GM18951 (cell line): ENCODE measurements around the gene FILIP1L.

Source experiments
- POLR2A ChIP-seq: IDR thresholded peaks from 4 replicates; pipeline ENCODE4 v1.6.1; 2011; ENCODE audit warnings: mild to moderate bottlenecking; ENCODE audit not compliant: insufficient read length, insufficient read depth; ENCODE audit errors: extremely low read depth
- in situ Hi-C: fragments of 300-500 bp; cut with MboI; formaldehyde crosslinking; loops from one replicate; pipeline ENCODE4 v1.12.0; 2022; ENCODE audit warnings: low sequenced_read_pairs, mixed read lengths, inconsistent platforms; ENCODE audit not compliant: unreplicated experiment

The FILIP1L gene

GRCh38 chr3:99861216-99861615 is 253.1 kb downstream of the FILIP1L start:
- TF ChIP-seq POLR2A = no peak
- in situ Hi-C loops = no loop called here

- no peak for TF ChIP-seq POLR2A
- in situ Hi-C loops = no loop called here
Measured at GRCh38 chr3:99859825-99860224, 254.5 kb downstream of the FILIP1L start.

- TF ChIP-seq POLR2A = no peak
- in situ Hi-C loops = no loop called here
Measured at GRCh38 chr3:99858469-99858868, 255.8 kb downstream of the FILIP1L start.

GRCh38 chr3:99857278-99857677 is 257.0 kb downstream of the FILIP1L start:
- no peak for TF ChIP-seq POLR2A
- in situ Hi-C loops = no loop called here

GRCh38 chr3:99856437-99857220 is 257.7 kb downstream of the FILIP1L start:
- in situ Hi-C loops = no loop called here
- TF ChIP-seq POLR2A = no peak

GRCh38 chr3:99855900-99856299 is 258.4 kb downstream of the FILIP1L start:
- in situ Hi-C loops = no loop called here
- no peak for TF ChIP-seq POLR2A

- TF ChIP-seq POLR2A = no peak
- in situ Hi-C loops = no loop called here
Measured at GRCh38 chr3:99854756-99855298, 259.5 kb downstream of the FILIP1L start.

- in situ Hi-C loops = no loop called here
- TF ChIP-seq POLR2A = no peak
Measured at GRCh38 chr3:99852851-99853250, 261.4 kb downstream of the FILIP1L start.

GRCh38 chr3:99851955-99852354 is 262.3 kb downstream of the FILIP1L start:
- TF ChIP-seq POLR2A = no peak
- in situ Hi-C loops = no loop called here

GRCh38 chr3:99850608-99851007 is 263.7 kb downstream of the FILIP1L start:
- in situ Hi-C loops = no loop called here
- no peak for TF ChIP-seq POLR2A

- in situ Hi-C loops = loop anchor here (10.0 to 25.0 kb wide), 2 partner anchors 206 to 739 kb away; no protein-coding TSS in a partner anchor
- TF ChIP-seq POLR2A = no peak
Measured at GRCh38 chr3:99848433-99848832, 265.9 kb downstream of the FILIP1L start.

GRCh38 chr3:99846477-99847160 is 267.7 kb downstream of the FILIP1L start:
- in situ Hi-C loops = loop anchor here (10.0 to 25.0 kb wide), 2 partner anchors 208 to 741 kb away; no protein-coding TSS in a partner anchor
- no peak for TF ChIP-seq POLR2A

GRCh38 chr3:99845999-99846398 is 268.3 kb downstream of the FILIP1L start:
- in situ Hi-C loops = loop anchor here (10.0 to 25.0 kb wide), 2 partner anchors 209 to 741 kb away; no protein-coding TSS in a partner anchor
- no peak for TF ChIP-seq POLR2A

GRCh38 chr3:99845331-99845730 is 269.0 kb downstream of the FILIP1L start:
- TF ChIP-seq POLR2A = no peak
- in situ Hi-C loops = loop anchor here (10.0 to 25.0 kb wide), 2 partner anchors 209 to 742 kb away; no protein-coding TSS in a partner anchor
